Pancreas (tissue), 10 donors: ENCODE data around the gene C16orf89. TPM values are rescaled to one million over a fixed set of nuclear protein-coding genes. Genes with fewer than 3 reads are reported as not detected.
"Not testable (repeated sequence)": the region's sequence is repeated elsewhere in the genome, so short reads cannot be mapped to it uniquely, and the experiment has no call there.

Experiments
- ATAC-seq, 4 donors: fragments of 200-7000 bp; cut with Tn5 transposase; one replicate each; pipeline versions ENCODE4 v1.8.0 to v1.9.1; 2020; ENCODE audit warnings: mild to moderate bottlenecking in 4 of 4, moderate library complexity in 4 of 4
- DNase-seq, 6 donors: peaks; one replicate each; pipeline ENCODE4 v3.0.0-alpha.2; 2020
- FAIRE-seq: peaks from 2 replicates; lab custom pipeline; 2012; peaks lifted over from hg19 to GRCh38; lab: Jason Lieb, UNC
- H3K27ac ChIP-seq, 4 donors: fragments of 200-600 bp; sonication (generic); 1 replicate in 3 of 4; 2 replicates in 1 of 4; pipeline versions ENCODE4 v1.5.0 to v1.8.0; 2020
- H3K27me3 ChIP-seq, 4 donors: fragments of 200-600 bp; one replicate each; pipeline ENCODE4 v1.8.0; 2021
- H3K36me3 ChIP-seq, 3 donors: fragments of 200-600 bp; sonication (generic) in 1 of 3; one replicate each; pipeline versions ENCODE4 v1.5.0 to v1.8.0; 2020 to 2021
- H3K4me1 ChIP-seq, 3 donors: fragments of 200-600 bp; one replicate each; pipeline ENCODE4 v1.8.0; 2021
- H3K4me3 ChIP-seq, 4 donors: fragments of 200-600 bp; sonication (generic) in 2 of 4; one replicate each; pipeline versions ENCODE4 v1.5.0 to v1.8.0; 2020 to 2021
- H3K9me3 ChIP-seq, 4 donors: fragments of 200-600 bp; one replicate each; pipeline ENCODE4 v1.8.0; 2021
- CTCF ChIP-seq, 4 donors: fragments of 200-600 bp; sonication (generic) in 3 of 4; IDR thresholded peaks; one replicate each; pipeline versions ENCODE4 v1.5.0 to v1.8.0; 2021; ENCODE audit warnings: antibody characterized with exemption in 4 of 4
- WGBS, 2 donors: extraction: QIAGEN DNeasy Blood & Tissue Kit; methylation state at CpG; one replicate each; pipeline ENCODE4 v1.1.7; 2013; 5-methylcytosine and 5-hydroxymethylcytosine counted together
- intact Hi-C, 3 donors: fragments of 100-400 bp; cut with DNase I; formaldehyde crosslinking; loops; one replicate each; pipeline versions ENCODE4 v1.11.1 to v1.14.2; 2022
- polyA plus RNA-seq, 2 donors: library from polyadenylated mRNA; stranded (reverse); fragments of 200-250 nt; gene quantifications; one replicate each; pipeline ENCODE4 v1.2.3, GENCODE V29; 2013
- total RNA-seq, 6 donors: library from RNA; stranded (reverse); fragmentation: NEBNext Ultra II Directional in 4 of 6; extraction: Animal tissue kit (Norgen Biotek cat#: 25700) in 4 of 6; gene quantifications; one replicate each; pipeline versions ENCODE4 v1.2.1 to v1.2.4, GENCODE V29; 2021 to 2023
- donor health status: healthy with polysubstance abuse.
- donor health status: DM: no; HTN: no; CAD: no; lungs with moderate emphysema.
- donor health status: DM: no; HTN: no; CAD: no.
- donor health status: control.
- donor health status: control.
- donor health status: Bipolar disorder and iron deficiency.
- donor health status: DM: yes; HTN: yes; CAD: no.
- donor health status: DM: no; HTN: no; CAD: no.
- donor health status: DM: no; HTN: no; CAD: no.
- donor health status: DM: yes; HTN: yes; CAD: no.

Gene C16orf89
- total and polyA plus RNA-seq, 8 donors: 1.1 to 9.1 (median 2.3) TPM; not detected in 1

DNA sequence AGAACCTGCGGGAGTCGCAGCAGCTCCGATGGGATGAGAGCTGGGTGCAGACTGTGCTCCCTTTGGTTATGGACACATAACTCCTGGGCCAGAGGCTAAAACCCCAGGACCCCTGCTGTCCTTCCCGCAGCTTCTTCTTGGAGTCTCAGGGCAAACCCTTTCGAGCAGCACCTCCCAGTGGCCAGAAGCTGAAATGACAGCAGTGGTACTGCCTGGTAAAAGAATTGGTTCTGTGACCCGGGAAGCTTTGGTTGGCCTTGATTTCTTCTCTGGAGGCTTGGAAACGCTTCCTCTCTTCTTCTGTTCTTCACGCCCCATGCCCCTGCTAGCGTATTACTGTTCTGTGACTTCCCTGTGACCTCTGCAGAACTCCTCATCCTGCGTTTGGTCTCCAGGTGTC lies 19.0 kb upstream of the C16orf89 start:
- TF ChIP-seq CTCF (IDR thresholded peaks at IDR 0.05): peak in 3 of 4 donors; percentile 26 to 48 (median 30)
- intact Hi-C loops, H3K4me3 ChIP-seq, H3K36me3 ChIP-seq, ATAC-seq, H3K27me3 ChIP-seq, FAIRE-seq, H3K4me1 ChIP-seq, H3K27ac ChIP-seq, H3K9me3 ChIP-seq: not testable (repeated sequence)
- DNase-seq: peak in 4 of 6 donors; percentile 33 to 70 (median 52)
- WGBS, 2 donors: 62 to 64% methylated on average over 10 of the region's 10 CpGs

GRCh38 chr16:5084099-5084731 lies 18.5 kb upstream of the C16orf89 start:
- H3K27me3 ChIP-seq, H3K9me3 ChIP-seq, H3K36me3 ChIP-seq, DNase-seq, FAIRE-seq, intact Hi-C loops, ATAC-seq, H3K27ac ChIP-seq, H3K4me1 ChIP-seq, H3K4me3 ChIP-seq: not testable (repeated sequence)
- WGBS, 2 donors: 84 to 87% methylated on average over 11 of the region's 11 CpGs

DNA sequence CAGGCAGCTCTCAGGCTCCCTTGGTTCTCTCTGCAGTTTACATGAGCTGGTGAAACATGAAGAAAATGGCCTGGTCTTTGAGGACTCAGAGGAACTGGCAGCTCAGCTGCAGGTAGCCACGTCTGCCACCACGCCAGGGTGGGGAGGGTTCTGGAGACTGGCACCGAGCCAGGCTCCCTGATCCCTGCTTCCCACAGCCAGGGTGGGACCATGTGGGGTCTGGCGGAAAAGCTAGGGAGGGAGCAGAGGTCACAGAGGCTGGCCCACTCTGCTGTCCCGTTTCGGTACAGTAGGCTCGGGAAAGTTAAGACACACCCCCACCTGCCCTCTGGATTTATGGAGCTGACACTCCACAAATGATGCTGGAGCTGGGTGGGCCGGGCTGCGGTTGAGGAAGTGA lies 17.9 kb upstream of the C16orf89 start:
- H3K36me3 ChIP-seq: not testable (repeated sequence)

DNA sequence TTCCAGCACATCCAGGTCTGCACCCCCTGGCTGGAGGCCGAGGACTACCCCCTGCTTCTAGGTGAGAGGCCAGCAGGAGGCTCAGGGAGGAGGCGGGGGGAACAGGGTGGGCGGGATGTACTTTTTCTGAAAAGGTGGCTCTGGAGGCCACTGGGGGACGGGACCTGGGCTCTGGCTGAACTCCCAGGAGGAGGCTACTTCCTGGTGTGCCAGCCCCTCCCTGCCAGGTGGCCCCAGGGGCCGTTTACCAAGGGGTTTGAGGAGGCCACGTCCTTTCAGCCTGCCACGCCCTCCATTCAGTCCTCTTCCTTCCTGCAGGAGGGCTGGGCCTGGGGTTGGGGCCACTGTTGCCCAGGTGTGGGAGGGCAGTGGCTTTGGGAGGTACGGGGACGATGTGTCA lies 15.2 kb upstream of the C16orf89 start:
- peak in 1 of 6 donors; percentile 49 for DNase-seq

More for the DNA sequence above, 17.9 kb upstream of the C16orf89 start:
- intact Hi-C loops, ATAC-seq, H3K4me1 ChIP-seq, H3K27me3 ChIP-seq, H3K9me3 ChIP-seq, H3K27ac ChIP-seq, FAIRE-seq, H3K4me3 ChIP-seq: not testable (repeated sequence)
- 86 to 90% methylated on average over 9 of the region's 9 CpGs for WGBS, 2 donors
- DNase-seq: peak in 1 of 6 donors; percentile 58

DNA sequence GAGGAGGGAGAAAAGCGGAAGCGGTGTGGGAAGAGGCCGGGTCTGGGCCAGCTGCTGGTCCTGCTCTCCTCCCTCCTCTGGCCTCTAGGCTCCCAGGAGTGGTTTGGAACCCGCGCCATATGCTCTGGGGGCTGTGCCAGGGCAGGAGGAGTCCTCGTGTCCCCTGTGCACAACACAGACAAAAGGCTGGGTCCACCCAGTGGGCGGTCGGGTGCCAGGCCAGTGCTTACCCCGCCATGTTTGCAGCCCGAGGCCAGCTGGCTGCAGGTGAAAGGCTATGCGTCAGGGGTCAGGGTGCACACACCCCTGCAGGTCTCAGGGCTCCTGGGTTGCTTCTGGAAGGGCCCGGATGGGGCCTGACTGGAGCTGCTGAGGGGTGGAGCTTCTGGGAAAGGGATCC lies 14.7 kb upstream of the C16orf89 start:
- intact Hi-C loops, FAIRE-seq, H3K4me1 ChIP-seq, H3K9me3 ChIP-seq, H3K27me3 ChIP-seq, H3K27ac ChIP-seq, ATAC-seq, H3K4me3 ChIP-seq: not testable (repeated sequence)
- peaks cover 0 to 16% (median 3%) of the 10 kb centered on the region in 3 donors for H3K36me3 ChIP-seq
- 76 to 81% methylated on average over 12 of the region's 12 CpGs for WGBS, 2 donors
- DNase-seq: peak in 3 of 6 donors; percentile 42 to 56 (median 54)

More for the DNA sequence above, 15.2 kb upstream of the C16orf89 start:
- FAIRE-seq, intact Hi-C loops, H3K4me3 ChIP-seq, H3K27me3 ChIP-seq, H3K4me1 ChIP-seq, ATAC-seq, H3K9me3 ChIP-seq, H3K27ac ChIP-seq: not testable (repeated sequence)
- H3K36me3 ChIP-seq: peaks cover 0 to 11% (median 3%) of the 10 kb centered on the region in 3 donors
- WGBS, 2 donors: 73 to 79% methylated on average over 7 to 9 of the region's 9 CpGs

DNA sequence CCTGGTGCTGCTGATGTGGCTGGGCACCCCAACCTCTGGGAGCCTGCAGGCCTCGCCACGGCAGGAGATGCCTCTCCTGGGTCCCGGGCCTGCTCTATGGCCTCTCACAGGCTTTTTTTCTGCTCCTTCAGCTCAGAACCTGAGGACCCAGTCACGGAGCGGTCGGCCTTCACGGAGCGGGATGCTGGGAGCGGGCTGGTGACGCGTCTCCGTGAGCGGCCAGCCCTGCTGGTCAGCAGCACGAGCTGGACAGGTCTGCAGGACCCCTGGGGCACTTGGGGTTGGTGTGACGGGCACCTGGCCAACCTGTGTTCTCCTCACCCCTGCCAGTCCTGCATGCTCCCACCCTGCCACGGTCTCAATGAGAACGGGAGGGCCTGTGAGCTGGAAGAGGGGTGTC lies 12.9 kb upstream of the C16orf89 start:
- WGBS, 2 donors: 93% methylated on average over 16 to 17 of the region's 17 CpGs
- no peak for TF ChIP-seq CTCF (IDR thresholded peaks at IDR 0.05)
- Histone ChIP-seq H3K4me1 (no peaks in the 10 kb centered on the region), H3K9me3 (no peaks in the 10 kb centered on the region), H3K36me3 (peaks cover 0 to 21% (median 3%) of the 10 kb centered on the region in 3 donors), H3K27me3 (no peaks in the 10 kb centered on the region), H3K4me3 (no peak overlapping the region), H3K27ac (no peak overlapping the region)
- intact Hi-C loops: no loop called here
- ATAC-seq (no peak), DNase-seq (peak in 1 of 6 donors; percentile 64), FAIRE-seq (no peak)

GRCh38 chr16:5077304-5077703 lies 11.5 kb upstream of the C16orf89 start:
- H3K27ac ChIP-seq: no peak overlapping the region
- ATAC-seq (no peak), DNase-seq (no peak), FAIRE-seq (no peak)
- H3K27me3 ChIP-seq: no peaks in the 10 kb centered on the region
- no peaks in the 10 kb centered on the region for H3K9me3 ChIP-seq
- no peak for TF ChIP-seq CTCF (IDR thresholded peaks at IDR 0.05)
- H3K36me3 ChIP-seq: peaks cover 0 to 21% (median 0%) of the 10 kb centered on the region in 3 donors
- intact Hi-C loops: no loop called here
- H3K4me3 ChIP-seq: no peak overlapping the region
- H3K4me1 ChIP-seq: peaks cover 0 to 9% (median 0%) of the 10 kb centered on the region in 3 donors
- 96 to 97% methylated on average over 13 of the region's 13 CpGs for WGBS, 2 donors
